Lower lobe of right lung (tissue), 2 donors: ENCODE data around the gene FBXO24. TPM values are rescaled to one million over a fixed set of nuclear protein-coding genes. Genes with fewer than 3 reads are reported as not detected.
A peak's percentile ranks its signal among the peaks of the same experiment; 100 is the strongest.

Source experiments
- ATAC-seq, 2 donors: fragments of 200-7000 bp; cut with Tn5 transposase; one replicate each; pipeline ENCODE4 v1.9.1; 2020 to 2022; ENCODE audit warnings: mild to moderate bottlenecking in 2 of 2, moderate library complexity in 2 of 2
- DNase-seq: peaks from one replicate; pipeline ENCODE4 v3.0.0-alpha.2; 2020
- H3K27ac ChIP-seq: fragments of 200-600 bp; one replicate; pipeline ENCODE4 v1.8.0; 2022
- H3K27me3 ChIP-seq: fragments of 200-600 bp; one replicate; pipeline ENCODE4 v1.8.0; 2022; ENCODE audit warnings: low read depth
- H3K36me3 ChIP-seq: fragments of 200-600 bp; one replicate; pipeline ENCODE4 v1.8.0; 2022; ENCODE audit warnings: mild to moderate bottlenecking
- H3K4me1 ChIP-seq: fragments of 200-600 bp; one replicate; pipeline ENCODE4 v1.8.0; 2022
- H3K4me3 ChIP-seq: fragments of 200-600 bp; one replicate; pipeline ENCODE4 v1.8.0; 2022; ENCODE audit warnings: mild to moderate bottlenecking
- H3K9me3 ChIP-seq: fragments of 200-600 bp; one replicate; pipeline ENCODE4 v1.8.0; 2022
- intact Hi-C: fragments of 100-400 bp; cut with DNase I; formaldehyde crosslinking; loops from one replicate; pipeline ENCODE4 v1.11.0; 2022
- total RNA-seq: library from RNA; stranded (reverse); fragmentation: NEBNext Ultra II Directional; extraction: Animal tissue kit (Norgen Biotek cat#: 25700); gene quantifications from one replicate; pipeline ENCODE4 v1.2.1, GENCODE V29; 2021
- TF ChIP-seq, protein P1 (sequence below): fragments of 200-600 bp; IDR thresholded peaks from one replicate; pipeline ENCODE4 v1.8.0; 2022; ENCODE audit warnings: antibody characterized with exemption, mild to moderate bottlenecking
- donor health status: DM: no; HTN: yes; CAD: no; lungs with severe emphysema.

FBXO24 gene
- total RNA-seq, 1 donor from 2014 or later: 0.74 TPM

GRCh38 chr7:100639995-100640516 is 53.9 kb downstream of the FBXO24 start:
- Histone ChIP-seq H3K9me3 (no peaks in the 10 kb centered on the region), H3K27me3 (peaks cover 26% of the 10 kb centered on the region), H3K4me1 (no peaks in the 10 kb centered on the region), H3K4me3 (no peak overlapping the region), H3K36me3 (no peaks in the 10 kb centered on the region), H3K27ac (no peak overlapping the region)
- DNase-seq (no peak), ATAC-seq (no peak)
- TF ChIP-seq, protein P1, sequence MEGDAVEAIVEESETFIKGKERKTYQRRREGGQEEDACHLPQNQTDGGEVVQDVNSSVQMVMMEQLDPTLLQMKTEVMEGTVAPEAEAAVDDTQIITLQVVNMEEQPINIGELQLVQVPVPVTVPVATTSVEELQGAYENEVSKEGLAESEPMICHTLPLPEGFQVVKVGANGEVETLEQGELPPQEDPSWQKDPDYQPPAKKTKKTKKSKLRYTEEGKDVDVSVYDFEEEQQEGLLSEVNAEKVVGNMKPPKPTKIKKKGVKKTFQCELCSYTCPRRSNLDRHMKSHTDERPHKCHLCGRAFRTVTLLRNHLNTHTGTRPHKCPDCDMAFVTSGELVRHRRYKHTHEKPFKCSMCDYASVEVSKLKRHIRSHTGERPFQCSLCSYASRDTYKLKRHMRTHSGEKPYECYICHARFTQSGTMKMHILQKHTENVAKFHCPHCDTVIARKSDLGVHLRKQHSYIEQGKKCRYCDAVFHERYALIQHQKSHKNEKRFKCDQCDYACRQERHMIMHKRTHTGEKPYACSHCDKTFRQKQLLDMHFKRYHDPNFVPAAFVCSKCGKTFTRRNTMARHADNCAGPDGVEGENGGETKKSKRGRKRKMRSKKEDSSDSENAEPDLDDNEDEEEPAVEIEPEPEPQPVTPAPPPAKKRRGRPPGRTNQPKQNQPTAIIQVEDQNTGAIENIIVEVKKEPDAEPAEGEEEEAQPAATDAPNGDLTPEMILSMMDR: no peak
- intact Hi-C loops: no loop called here

- intact Hi-C loops: no loop called here
- H3K27me3 ChIP-seq: peaks cover 28% of the 10 kb centered on the region
- H3K4me1 ChIP-seq: no peaks in the 10 kb centered on the region
- ATAC-seq (no peak), DNase-seq (no peak)
- H3K9me3 ChIP-seq: no peaks in the 10 kb centered on the region
- TF ChIP-seq, protein P1: no peak
- H3K27ac ChIP-seq: no peak overlapping the region
- no peak overlapping the region for H3K4me3 ChIP-seq
- H3K36me3 ChIP-seq: no peaks in the 10 kb centered on the region
Measured at GRCh38 chr7:100640517-100641440, 54.7 kb downstream of the FBXO24 start.

DNA sequence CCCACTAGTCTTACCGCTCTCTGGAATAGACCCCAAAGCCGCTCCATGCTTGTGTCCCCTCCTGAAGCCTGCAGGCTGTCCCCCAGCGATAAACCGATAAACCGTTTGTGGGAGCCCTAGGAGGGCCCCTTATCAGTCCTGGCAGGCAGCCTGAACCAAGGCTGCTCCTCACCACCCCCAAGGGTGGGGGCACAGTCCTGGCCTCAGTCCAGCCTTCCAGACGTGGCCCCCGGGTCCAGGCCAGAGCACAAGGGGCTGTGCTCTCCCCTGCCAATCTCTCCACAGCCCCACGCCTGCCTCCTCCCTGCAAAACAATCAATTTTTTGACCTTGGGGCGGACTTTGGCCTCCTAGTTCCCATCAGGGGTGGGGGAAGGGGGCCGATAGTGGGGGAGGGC is 55.3 kb downstream of the FBXO24 start, which contains the start of gene TFR2:
Gene TFR2, minus strand, starts transcription at position 90 of the 397 bp plus-strand sequence. Its CDS starts 43 bp downstream, at position 47.
- DNase-seq: no peak
- no peak within 1 kb of the TSS for H3K27ac ChIP-seq
- H3K9me3 ChIP-seq: no peaks in the 10 kb centered on the region
- ATAC-seq: no peak
- H3K4me1 ChIP-seq: no peaks in the 10 kb centered on the region
- intact Hi-C loops: no loop called here
- no peaks in the 10 kb centered on the region for H3K36me3 ChIP-seq
- peaks cover 28% of the 10 kb centered on the region for H3K27me3 ChIP-seq
- TF ChIP-seq, protein P1: no peak
- H3K4me3 ChIP-seq: no peak within 1 kb of the TSS

GRCh38 chr7:100641860-100642533 is 55.9 kb downstream of the FBXO24 start:
- Histone ChIP-seq H3K4me3 (no peak overlapping the region), H3K4me1 (no peaks in the 10 kb centered on the region), H3K27me3 (peaks cover 28% of the 10 kb centered on the region), H3K27ac (no peak overlapping the region), H3K36me3 (no peaks in the 10 kb centered on the region), H3K9me3 (no peaks in the 10 kb centered on the region)
- intact Hi-C loops: no loop called here
- ATAC-seq (no peak), DNase-seq (no peak)
- TF ChIP-seq, protein P1: no peak

- no peaks in the 10 kb centered on the region for H3K4me1 ChIP-seq
- H3K36me3 ChIP-seq: no peaks in the 10 kb centered on the region
- H3K27ac ChIP-seq: no peak overlapping the region
- DNase-seq (no peak), ATAC-seq (peak; percentile 31 to 33)
- H3K9me3 ChIP-seq: no peaks in the 10 kb centered on the region
- no peak overlapping the region for H3K4me3 ChIP-seq
- TF ChIP-seq, protein P1: no peak
- H3K27me3 ChIP-seq: peaks cover 33% of the 10 kb centered on the region
- intact Hi-C loops: no loop called here
Measured at GRCh38 chr7:100642534-100642907, 56.4 kb downstream of the FBXO24 start.
